ENCODE results near the gene CNIH3.

DNA sequence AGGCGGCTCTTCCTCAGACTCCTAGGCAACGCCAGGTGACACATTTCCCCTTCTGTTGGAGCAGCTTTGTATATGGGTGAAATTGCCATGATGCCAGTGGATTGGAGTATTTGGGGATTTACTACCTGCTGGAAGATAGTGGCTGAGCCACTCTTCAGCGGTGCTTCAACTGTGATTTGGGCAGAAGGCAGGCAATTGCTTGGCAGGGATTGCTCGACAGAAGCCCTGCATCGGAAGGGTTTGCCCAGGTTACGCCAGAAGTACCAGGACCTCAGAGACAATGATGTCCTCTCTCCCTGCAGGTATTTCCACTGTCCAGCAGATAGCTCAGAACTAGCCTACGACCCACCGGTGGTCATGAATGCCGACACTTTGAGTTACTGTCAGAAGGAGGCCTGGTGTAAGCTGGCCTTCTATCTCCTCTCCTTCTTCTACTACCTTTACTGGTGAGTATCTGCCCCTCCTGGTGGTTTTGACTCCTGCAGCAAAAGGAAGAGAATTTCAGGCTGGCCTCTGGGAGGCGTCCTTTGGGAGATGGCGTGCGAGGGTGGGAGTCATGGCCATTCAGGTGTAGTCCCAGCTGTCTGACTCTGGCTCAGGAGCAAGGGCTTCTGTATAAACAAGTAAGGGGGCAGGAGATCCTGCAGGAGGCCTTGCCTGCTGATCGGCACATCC lies 118.3 kb downstream of the CNIH3 start:
- TF ChIP-seq SMC3 (IDR thresholded peaks at IDR 0.05; ENCODE audit: low read depth, low read length) (no peak), RCOR1 (IDR thresholded peaks at IDR 0.05; ENCODE audit: insufficient replicate concordance, low read length) (no peak), MAZ (IDR thresholded peaks at IDR 0.05; ENCODE audit: borderline replicate concordance, low read depth, low read length) (no peak), CTCF (conservative IDR thresholded peaks at IDR 0.05; ENCODE audit: low read depth, low read length) (no peak)
- TF ChIP-seq, protein P1, sequence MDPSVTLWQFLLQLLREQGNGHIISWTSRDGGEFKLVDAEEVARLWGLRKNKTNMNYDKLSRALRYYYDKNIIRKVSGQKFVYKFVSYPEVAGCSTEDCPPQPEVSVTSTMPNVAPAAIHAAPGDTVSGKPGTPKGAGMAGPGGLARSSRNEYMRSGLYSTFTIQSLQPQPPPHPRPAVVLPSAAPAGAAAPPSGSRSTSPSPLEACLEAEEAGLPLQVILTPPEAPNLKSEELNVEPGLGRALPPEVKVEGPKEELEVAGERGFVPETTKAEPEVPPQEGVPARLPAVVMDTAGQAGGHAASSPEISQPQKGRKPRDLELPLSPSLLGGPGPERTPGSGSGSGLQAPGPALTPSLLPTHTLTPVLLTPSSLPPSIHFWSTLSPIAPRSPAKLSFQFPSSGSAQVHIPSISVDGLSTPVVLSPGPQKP (IDR thresholded peaks at IDR 0.05; ENCODE audit: borderline replicate concordance, low read depth, low read length), result no peak

Measured in IMR-90 (cell line).